ENCODE data around the gene C12orf76. TPM values are rescaled to one million over a fixed set of nuclear protein-coding genes. Genes with fewer than 3 reads are reported as not detected.

The C12orf76 gene
- total and polyA plus RNA-seq, 10 of the 15 experiments (the other 5 are each of a cell fraction or from before 2014, with no cell fraction given) = 3.6 to 20.4 (median 10.7) TPM

GRCh38 chr12:110004598-110004997 is 43.7 kb downstream of the C12orf76 start (continued):
- TF ChIP-seq MEF2A (IDR thresholded peaks at IDR 0.05; ENCODE audit: insufficient read depth, low read depth, low read length) (peak; percentile 70; the same call in 1 of the 2 replicates), FOXK2 (IDR thresholded peaks at IDR 0.05) (no peak), SP1 (IDR thresholded peaks at IDR 0.05; ENCODE audit: low read depth, low read length) (no peak), DPF2 (IDR thresholded peaks at IDR 0.05) (peak; percentile 62), ATF2 (IDR thresholded peaks at IDR 0.05; ENCODE audit: low read length) (peak; percentile 74; the same call in 1 of the 2 replicates), NBN (IDR thresholded peaks at IDR 0.05) (0 out of 2 replicates have a peak, but pooled peaks have one; percentile 52), JUND (IDR thresholded peaks at IDR 0.05; ENCODE audit: low read depth, low read length) (no peak), BHLHE40 (IDR thresholded peaks at IDR 0.05; ENCODE audit: borderline replicate concordance in 1 of 2, low read depth in 2 of 2, low read length in 1 of 2) (peak; percentile 57 to 58; a peak in 2 of 4 replicates), ZNF207 (IDR thresholded peaks at IDR 0.05; ENCODE audit: borderline replicate concordance) (no peak), MTA2 (IDR thresholded peaks at IDR 0.05; ENCODE audit: low read depth) (peak; percentile 45; the same call in 1 of the 2 replicates), CREM (IDR thresholded peaks at IDR 0.05; ENCODE audit: low read depth) (peak; percentile 56; the same call in 1 of the 2 replicates), MTA3 (IDR thresholded peaks at IDR 0.05; ENCODE audit: borderline replicate concordance, low read length) (0 out of 2 replicates have a peak, but pooled peaks have one; percentile 21), HCFC1 (IDR thresholded peaks at IDR 0.05; ENCODE audit: low read length) (no peak), EP300 (IDR thresholded peaks at IDR 0.05; ENCODE audit: borderline replicate concordance in 1 of 2, control insufficient read depth in 1 of 2, low read depth in 2 of 2, low read length in 2 of 2) (peak in 1 of 2 experiments; percentile 59; a peak in 1 of 4 replicates), ATF7 (IDR thresholded peaks at IDR 0.05; ENCODE audit: low read depth) (peak; percentile 75), ZNF622 (IDR thresholded peaks at IDR 0.05) (no peak), GATAD2B (conservative IDR thresholded peaks at IDR 0.05; ENCODE audit: low read depth) (no peak)
- TF ChIP-seq, protein P1, sequence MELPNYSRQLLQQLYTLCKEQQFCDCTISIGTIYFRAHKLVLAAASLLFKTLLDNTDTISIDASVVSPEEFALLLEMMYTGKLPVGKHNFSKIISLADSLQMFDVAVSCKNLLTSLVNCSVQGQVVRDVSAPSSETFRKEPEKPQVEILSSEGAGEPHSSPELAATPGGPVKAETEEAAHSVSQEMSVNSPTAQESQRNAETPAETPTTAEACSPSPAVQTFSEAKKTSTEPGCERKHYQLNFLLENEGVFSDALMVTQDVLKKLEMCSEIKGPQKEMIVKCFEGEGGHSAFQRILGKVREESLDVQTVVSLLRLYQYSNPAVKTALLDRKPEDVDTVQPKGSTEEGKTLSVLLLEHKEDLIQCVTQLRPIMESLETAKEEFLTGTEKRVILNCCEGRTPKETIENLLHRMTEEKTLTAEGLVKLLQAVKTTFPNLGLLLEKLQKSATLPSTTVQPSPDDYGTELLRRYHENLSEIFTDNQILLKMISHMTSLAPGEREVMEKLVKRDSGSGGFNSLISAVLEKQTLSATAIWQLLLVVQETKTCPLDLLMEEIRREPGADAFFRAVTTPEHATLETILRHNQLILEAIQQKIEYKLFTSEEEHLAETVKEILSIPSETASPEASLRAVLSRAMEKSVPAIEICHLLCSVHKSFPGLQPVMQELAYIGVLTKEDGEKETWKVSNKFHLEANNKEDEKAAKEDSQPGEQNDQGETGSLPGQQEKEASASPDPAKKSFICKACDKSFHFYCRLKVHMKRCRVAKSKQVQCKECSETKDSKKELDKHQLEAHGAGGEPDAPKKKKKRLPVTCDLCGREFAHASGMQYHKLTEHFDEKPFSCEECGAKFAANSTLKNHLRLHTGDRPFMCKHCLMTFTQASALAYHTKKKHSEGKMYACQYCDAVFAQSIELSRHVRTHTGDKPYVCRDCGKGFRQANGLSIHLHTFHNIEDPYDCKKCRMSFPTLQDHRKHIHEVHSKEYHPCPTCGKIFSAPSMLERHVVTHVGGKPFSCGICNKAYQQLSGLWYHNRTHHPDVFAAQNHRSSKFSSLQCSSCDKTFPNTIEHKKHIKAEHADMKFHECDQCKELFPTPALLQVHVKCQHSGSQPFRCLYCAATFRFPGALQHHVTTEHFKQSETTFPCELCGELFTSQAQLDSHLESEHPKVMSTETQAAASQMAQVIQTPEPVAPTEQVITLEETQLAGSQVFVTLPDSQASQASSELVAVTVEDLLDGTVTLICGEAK (IDR thresholded peaks at IDR 0.05; ENCODE audit: borderline replicate concordance) = peak; percentile 27; the same call in 1 of the 2 replicates
- TF ChIP-seq, protein P2, sequence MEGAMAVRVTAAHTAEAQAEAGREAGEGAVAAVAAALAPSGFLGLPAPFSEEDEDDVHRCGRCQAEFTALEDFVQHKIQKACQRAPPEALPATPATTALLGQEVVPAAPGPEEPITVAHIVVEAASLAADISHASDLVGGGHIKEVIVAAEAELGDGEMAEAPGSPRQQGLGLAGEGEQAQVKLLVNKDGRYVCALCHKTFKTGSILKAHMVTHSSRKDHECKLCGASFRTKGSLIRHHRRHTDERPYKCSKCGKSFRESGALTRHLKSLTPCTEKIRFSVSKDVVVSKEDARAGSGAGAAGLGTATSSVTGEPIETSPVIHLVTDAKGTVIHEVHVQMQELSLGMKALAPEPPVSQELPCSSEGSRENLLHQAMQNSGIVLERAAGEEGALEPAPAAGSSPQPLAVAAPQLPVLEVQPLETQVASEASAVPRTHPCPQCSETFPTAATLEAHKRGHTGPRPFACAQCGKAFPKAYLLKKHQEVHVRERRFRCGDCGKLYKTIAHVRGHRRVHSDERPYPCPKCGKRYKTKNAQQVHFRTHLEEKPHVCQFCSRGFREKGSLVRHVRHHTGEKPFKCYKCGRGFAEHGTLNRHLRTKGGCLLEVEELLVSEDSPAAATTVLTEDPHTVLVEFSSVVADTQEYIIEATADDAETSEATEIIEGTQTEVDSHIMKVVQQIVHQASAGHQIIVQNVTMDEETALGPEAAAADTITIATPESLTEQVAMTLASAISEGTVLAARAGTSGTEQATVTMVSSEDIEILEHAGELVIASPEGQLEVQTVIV (IDR thresholded peaks at IDR 0.05; ENCODE audit: borderline replicate concordance, partially characterized antibody) = no peak
- TF ChIP-seq, protein P3, sequence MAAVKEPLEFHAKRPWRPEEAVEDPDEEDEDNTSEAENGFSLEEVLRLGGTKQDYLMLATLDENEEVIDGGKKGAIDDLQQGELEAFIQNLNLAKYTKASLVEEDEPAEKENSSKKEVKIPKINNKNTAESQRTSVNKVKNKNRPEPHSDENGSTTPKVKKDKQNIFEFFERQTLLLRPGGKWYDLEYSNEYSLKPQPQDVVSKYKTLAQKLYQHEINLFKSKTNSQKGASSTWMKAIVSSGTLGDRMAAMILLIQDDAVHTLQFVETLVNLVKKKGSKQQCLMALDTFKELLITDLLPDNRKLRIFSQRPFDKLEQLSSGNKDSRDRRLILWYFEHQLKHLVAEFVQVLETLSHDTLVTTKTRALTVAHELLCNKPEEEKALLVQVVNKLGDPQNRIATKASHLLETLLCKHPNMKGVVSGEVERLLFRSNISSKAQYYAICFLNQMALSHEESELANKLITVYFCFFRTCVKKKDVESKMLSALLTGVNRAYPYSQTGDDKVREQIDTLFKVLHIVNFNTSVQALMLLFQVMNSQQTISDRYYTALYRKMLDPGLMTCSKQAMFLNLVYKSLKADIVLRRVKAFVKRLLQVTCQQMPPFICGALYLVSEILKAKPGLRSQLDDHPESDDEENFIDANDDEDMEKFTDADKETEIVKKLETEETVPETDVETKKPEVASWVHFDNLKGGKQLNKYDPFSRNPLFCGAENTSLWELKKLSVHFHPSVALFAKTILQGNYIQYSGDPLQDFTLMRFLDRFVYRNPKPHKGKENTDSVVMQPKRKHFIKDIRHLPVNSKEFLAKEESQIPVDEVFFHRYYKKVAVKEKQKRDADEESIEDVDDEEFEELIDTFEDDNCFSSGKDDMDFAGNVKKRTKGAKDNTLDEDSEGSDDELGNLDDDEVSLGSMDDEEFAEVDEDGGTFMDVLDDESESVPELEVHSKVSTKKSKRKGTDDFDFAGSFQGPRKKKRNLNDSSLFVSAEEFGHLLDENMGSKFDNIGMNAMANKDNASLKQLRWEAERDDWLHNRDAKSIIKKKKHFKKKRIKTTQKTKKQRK (IDR thresholded peaks at IDR 0.05; ENCODE audit: low read depth, low read length) = no peak

Data from GM12878 (cell line).